ENCODE data around the gene PCNX4.

GRCh38 chr14:60094306-60094897 is 2.7 kb downstream of the PCNX4 start:
- TF ChIP-seq JUND (IDR thresholded peaks at IDR 0.05): no peak
- TF ChIP-seq, protein P1, sequence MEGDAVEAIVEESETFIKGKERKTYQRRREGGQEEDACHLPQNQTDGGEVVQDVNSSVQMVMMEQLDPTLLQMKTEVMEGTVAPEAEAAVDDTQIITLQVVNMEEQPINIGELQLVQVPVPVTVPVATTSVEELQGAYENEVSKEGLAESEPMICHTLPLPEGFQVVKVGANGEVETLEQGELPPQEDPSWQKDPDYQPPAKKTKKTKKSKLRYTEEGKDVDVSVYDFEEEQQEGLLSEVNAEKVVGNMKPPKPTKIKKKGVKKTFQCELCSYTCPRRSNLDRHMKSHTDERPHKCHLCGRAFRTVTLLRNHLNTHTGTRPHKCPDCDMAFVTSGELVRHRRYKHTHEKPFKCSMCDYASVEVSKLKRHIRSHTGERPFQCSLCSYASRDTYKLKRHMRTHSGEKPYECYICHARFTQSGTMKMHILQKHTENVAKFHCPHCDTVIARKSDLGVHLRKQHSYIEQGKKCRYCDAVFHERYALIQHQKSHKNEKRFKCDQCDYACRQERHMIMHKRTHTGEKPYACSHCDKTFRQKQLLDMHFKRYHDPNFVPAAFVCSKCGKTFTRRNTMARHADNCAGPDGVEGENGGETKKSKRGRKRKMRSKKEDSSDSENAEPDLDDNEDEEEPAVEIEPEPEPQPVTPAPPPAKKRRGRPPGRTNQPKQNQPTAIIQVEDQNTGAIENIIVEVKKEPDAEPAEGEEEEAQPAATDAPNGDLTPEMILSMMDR (IDR thresholded peaks at IDR 0.05 in 2 of 3, conservative IDR thresholded peaks at IDR 0.05 in 1 of 3; ENCODE audit: borderline replicate concordance in 1 of 3, insufficient read depth in 1 of 3, low read depth in 2 of 3, low read length in 2 of 3): no peak
- TF ChIP-seq POLR2A (IDR thresholded peaks at IDR 0.05; ENCODE audit: borderline replicate concordance, extremely low read depth, insufficient read depth, insufficient read length): no peak

All from HCT116 (cell line).